GM21528 (cell line): ENCODE data around the gene EXOC3L2.

Source experiments
- ATAC-seq: cut with Tn5 transposase; IDR thresholded peaks from one replicate; pipeline ENCODE4 v1.9.1; 2021; ENCODE audit warnings: mild to moderate bottlenecking, moderate library complexity; ENCODE audit not compliant: unreplicated experiment, low FRiP score

EXOC3L2 gene

DNA sequence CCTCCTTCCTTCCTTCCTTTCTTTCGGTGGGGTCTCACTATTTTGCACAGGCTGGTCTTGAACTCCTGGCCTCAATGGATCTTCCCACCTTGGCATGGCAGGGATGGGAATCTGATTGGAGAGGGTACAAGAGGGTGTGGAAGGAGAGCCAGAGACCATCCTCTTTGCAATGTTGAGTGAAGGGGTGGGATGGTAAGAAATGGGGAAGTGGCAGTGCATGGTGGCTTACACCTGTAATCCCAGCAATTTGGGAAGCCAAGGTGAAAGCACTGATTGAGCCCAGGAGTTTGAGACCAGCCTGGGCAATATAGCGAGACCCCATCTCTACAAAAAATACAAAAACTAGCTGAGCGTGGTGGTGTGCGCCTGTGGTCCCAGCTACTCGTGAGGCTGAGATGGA lies 61.1 kb downstream of the EXOC3L2 start:
- ATAC-seq: no peak

DNA sequence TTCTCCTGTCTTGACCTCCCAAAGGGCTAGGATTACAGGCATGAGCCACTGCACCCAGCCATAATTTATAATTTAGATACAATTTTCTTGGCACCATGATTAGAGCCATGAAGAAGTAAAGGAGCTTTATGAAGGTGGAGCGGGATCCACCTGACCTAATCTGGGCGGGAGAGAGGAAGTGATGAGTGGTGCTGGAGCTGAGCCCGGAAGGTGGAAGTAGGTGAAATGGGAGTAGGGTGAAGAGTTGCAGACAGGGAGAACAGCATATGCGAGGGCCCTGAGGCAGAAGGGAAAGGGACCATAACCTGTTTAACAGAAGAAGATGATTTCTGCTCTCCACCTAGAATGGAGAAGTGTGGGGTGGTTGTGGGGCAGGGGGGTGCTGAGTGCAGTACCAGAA lies 62.4 kb downstream of the EXOC3L2 start:
- no peak for ATAC-seq

DNA sequence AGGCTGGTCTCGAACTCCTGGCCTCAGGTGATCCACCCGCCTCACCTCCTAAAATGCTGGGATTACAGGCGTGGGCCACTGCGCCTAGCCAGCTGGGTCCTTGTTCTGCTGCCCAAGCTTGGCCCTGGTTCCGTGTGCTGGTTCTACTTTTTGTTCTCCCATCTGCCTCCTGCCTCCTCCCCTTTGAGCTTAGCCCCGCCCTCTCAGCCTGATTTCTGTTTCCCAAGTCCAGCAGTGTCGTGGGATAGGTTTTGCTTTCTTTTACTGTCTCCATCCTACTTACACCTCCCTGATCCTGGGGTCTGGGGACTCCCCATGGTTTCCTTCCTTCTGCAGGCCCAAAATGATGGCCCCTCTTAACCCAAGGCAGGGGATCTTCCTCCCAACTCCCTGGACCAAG lies 64.3 kb downstream of the EXOC3L2 start:
- ATAC-seq: no peak

DNA sequence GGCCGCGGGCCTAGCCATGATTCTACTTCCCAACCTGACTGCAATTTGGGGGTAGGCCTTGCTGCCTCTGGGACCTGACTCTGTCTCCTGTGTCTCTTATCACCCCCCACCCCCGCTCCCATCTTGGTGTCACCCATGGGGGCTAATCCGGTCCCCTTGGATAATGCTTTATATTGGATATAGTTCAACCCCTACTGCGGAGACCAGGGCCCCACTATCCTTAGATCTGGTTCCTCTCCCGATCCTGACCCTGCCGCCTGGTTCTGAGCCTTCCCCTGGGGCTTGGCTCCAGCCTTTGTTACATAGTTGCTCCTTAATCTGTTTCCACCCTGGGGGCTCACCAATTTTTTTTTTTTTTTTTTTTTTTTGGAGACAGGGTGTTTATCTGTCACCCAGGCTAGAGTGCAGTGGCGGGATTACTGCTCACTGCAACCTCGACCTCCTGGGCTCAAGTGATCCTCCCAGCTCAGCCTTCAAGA lies 65.3 kb downstream of the EXOC3L2 start:
- ATAC-seq: no peak

DNA sequence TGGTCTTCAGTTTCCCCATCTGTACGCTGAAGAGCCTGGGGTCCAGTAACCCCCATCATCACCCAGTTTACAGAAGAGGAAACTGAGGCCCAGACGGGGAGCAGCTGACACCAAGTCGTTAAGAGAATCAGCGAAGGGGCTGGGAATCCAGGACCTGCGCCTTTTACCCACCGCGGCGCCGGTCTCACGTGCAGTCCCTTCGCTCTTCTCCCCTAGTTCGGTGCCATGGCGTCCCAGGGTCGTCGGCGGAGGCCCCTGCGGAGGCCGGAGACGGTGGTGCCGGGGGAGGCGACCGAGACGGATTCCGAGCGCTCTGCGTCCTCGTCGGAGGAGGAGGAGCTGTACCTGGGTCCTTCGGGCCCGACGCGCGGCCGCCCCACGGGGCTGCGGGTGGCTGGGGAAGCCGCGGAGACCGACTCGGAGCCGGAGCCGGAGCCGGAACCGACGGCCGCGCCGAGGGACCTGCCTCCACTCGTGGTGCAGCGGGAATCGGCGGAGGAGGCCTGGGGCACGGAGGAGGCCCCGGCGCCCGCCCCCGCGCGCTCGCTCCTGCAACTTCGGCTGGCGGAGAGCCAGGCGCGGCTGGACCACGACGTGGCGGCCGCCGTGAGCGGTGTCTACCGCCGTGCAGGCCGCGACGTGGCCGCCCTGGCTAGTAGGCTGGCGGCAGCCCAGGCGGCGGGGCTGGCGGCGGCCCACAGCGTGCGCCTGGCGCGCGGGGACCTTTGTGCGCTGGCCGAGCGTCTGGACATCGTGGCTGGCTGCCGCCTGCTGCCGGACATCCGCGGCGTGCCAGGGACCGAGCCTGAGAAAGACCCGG lies 65.9 kb downstream of the EXOC3L2 start:
- ATAC-seq: no peak

DNA sequence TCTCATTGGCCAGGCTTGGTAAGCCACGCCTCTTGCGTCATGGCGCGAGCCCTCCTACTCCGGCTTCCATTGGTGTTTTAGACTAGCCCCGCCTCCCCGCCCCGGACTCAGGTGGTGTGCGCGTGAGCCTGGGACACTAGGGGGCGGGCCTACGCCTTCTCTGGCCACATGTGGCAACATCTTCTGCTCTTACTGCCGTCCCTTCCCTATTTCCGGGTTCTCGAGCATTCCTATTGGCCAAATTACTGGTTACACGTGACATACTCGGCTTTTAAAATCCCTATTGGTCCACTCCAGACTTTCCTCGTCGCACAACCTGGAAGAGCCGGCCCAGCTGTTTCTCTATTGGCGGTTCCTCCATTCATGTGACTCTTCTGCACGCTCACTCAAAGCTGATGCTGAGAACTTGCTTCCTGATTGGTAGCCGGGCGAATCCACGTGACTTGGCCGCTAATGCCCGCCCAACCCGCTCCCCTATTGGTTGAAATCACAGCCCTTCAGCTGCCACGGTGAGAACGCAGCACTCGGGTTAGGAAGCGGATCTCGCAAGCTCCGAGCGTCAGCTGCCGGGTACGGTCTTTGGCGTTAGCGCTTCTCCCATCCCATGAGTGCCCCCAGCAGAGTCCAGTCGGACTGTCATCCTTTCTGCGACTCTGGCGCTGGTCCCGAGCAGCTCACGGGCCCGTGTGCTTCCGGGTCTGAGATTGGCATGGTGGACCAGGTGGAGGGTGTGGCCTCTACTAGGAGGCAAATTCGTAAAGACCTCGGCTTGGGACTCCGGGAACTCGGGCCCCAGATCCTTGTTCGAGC lies 66.7 kb downstream of the EXOC3L2 start, which contains the start of gene BLOC1S3:
Gene BLOC1S3, plus strand, starts transcription at position 523 of the 810 bp plus-strand sequence. CDS start 513 bp downstream, outside the sequence.
- ATAC-seq: peak; percentile 83

DNA sequence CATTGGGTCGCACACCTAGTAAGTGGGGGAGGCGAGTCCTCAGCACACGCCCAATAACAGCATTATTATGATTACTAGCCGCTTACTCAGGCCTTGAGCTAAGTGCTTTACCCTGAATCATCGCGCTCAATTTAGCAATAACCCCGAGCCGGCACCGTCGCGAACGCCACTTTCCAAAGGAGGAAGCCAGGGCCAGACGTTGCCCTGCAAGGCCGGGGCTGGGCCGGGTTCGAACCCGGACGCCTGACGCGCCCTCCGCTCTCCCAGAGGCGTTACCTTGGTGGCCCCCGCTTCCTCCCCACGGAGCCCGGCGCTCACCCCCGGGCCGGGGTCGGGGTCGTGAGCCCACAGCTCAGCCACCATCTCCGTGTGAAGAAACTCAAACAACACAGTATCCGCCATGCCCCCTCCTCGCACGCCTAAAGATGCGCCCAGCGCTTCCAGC lies 67.4 kb downstream of the EXOC3L2 start, which contains the start of gene TRAPPC6A:
Gene TRAPPC6A, minus strand, starts transcription at position 421 of the 445 bp plus-strand sequence. Its CDS starts 19 bp downstream, at position 402.
- ATAC-seq: no peak

DNA sequence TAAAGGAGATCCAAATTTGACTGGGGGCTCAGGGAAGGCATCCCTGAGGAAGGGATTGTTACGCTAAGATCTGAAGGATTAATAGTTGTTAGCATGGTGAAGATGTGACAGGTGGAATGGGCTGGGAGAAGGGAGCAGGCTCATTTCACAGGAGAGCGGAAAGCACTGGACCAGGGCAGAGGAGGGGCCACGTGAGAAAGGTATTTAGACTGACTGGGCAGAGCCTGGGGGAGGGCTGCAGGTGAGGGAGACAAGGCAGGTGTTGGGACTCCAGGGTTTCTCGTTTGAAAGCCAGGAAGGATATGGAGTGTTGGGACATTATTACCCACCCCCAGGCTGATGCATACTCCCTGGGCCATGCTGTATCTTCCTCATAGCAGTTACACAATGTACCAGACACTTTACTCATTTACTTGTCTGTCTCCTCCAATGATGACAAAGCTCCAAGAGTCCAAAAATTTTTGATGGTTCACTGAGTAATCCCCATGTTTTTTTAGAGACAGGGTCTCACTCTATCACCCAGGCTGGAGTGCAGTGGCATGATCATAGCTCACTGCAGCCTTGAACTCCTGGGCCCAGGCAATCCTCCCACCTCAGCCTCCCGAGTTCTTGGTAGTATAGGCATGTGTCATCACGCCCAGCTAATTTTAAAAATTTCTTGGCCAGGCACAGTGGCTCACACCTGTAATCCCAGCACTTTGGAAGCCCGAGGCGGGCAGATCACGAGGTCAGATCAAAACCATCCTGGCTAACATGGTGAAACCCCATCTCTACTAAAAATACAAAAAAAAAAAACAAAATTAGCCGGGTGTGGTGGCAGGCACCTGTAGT lies 69.5 kb downstream of the EXOC3L2 start:
- ATAC-seq: no peak

DNA sequence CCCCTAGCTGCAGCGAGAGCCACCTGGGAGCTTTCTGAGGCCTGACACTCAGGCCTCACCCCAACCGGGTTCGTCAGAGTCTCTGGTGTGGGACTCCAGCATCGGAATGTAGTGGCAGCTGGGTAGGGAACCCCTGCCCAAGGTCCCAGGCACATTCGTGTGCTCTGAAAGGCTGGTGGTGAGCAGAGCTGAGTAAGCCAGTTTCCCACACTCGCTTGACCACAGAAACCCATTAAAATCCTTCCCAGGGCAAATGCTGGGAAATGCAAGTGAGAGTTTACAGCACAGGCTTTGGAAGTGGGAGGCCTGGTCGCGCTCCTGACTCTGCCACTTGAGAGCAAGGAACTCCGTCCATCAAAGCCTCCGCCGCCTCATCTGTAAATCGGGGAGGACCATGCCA lies 71.4 kb downstream of the EXOC3L2 start:
- no peak for ATAC-seq

DNA sequence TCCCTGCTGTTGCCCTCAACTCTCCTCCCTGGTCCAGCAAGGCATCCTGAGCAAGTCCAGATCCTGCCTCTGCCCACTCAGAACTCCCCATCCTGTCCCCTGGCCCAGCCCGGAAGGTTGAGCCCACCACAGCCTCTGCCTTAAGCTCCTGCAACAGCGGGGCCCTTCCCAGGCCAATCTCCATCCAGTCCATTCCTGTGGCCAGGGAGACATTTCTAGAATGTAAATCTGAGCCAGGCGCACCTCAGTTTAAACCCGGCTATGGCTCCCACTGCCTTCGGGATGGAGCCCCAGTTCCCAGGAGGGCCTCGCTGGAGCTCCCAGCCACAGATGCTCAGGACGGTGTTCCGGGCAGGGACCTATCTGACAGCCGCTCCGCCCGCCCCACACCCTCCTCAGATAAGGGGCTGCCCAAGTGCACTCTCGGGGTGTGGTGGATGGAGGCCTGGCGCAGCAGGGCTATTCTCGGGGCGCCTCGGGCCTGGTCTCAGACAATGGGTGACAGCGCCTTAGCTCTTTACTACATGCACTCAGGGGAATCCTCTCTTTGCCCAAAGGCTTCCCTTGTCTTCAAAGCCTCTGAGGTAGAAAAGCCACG lies 72.5 kb downstream of the EXOC3L2 start:
- no peak for ATAC-seq

DNA sequence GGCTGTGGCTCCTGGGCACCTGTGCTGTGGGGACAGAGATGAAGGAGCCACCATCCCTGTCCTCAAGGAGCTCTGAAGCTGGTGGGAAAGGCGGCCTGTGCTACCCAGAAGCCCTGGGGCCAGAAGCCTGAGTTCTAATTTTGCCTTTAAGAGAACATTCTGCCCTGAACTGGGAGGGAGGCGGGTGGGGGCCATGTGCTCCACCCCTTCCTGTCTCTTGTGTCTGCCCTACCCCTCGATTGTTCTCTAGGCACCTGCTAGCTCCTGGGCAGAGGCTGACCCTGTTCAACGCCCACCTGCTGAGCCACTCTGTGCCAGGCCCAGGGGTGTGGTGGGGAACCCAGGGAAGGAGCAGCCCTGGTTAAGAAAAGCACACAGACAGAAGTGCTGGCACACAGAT lies 73.0 kb downstream of the EXOC3L2 start:
- ATAC-seq: no peak

DNA sequence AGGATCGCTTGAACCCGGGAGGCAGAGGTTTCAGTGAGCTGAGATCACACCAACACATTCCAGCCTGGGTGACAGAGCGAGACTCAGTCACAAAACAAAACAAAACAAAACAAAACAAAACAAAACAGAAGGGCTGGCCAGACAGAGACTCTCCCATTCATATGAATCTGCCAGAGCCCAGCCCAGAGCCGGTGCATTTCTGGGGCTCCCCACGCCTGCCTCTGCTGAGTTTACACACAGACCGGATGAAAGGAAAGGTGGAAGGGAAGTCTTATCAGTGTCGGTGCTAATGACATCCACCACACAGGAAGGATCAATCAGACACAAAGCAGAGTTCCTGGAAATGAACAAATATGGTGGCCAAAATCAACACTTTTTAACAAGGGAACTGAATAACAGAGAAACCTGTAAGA lies 74.0 kb downstream of the EXOC3L2 start:
- no peak for ATAC-seq

DNA sequence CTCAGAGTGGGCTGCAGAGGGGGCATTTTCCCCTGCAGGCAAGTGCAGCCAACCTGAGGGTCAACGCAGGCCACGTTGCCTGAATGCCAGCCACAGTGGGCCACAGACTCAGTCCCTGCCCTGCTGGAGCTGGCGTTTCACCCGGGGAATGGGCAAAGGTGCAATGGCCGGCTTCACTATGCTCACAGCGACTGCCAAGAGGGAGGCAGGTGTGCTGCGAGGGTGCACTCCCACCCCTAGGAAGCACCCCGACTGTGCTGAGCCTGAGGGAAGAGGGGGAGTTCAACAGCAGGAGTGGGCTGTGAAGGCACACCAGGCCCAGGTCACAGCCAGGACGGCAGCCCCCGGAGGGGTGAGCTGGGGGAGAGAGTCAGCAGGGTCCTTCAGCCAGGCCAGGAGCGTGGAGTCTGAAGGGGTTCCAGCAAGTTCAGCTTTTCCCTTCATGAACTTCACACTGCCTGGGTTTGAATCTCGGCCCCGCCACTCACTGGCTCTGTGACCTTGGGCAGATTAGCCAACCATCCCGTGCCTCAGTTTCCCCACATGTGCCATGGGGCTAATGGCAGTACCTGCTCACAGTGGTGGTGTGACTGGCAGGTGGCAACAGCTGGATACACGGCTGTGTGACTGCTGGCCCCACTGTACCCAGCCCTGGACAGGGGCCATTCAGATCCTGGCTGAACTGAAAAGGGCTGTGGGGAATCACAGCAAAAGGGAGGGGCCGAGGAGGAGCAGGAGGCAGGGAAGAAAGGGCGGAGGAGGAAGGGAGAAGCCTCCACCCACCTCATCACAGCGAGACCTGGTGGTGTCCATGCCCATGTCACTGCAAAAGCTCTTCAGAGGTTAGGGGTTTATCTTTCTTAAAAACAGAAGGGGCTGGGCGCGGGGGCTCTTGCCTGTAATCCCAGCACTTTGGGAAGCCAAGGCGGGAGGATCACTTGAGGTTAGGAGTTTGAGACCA lies 74.8 kb downstream of the EXOC3L2 start:
- no peak for ATAC-seq

DNA sequence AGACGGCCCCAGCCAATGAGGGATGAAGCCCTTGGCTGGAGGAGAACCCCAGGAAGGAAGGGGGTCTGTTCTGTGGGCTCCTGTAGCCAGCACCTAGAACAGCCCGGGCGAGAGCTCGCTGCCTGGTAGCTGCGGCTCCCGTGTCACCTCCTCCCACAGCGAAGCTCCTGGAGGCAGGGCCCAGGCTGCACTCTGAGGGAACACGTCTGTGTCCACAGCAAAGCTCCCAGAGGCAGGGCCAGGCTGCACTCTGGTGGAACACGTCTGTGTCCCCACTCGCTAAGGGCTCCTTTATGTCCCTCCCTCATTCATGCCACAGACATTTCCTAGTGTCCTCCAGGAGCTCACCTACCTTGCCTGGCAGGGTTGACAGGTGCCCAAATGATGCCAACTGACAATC lies 75.6 kb downstream of the EXOC3L2 start:
- ATAC-seq: no peak

DNA sequence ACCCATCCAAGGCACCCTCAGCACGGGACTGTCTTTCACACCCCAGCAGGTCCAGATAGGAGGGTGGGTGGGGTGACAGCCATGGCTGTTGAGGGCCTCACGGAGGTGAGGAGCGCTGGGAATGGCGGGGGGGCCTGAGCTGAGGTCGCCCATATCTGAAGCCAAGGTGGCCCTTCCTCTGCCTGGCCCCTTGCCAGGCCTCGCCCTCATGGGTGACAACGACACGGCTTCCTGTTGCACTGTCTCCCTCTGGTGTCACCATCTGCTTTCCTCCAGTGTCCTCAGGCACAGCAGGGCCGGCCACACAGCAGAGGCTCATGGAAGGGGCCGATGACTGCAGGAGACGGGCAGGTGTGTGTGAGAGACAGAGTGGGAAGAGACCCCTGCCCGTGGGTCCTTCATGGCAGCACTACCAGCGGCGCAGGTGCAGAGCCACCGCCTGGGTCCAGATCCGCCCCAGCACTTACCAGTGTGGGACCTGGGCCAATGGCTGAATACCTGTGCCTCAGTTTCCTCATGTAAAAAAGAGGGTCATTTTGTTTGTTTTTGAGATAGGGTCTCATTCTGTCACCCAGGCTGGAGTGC lies 76.3 kb downstream of the EXOC3L2 start:
- ATAC-seq: no peak

DNA sequence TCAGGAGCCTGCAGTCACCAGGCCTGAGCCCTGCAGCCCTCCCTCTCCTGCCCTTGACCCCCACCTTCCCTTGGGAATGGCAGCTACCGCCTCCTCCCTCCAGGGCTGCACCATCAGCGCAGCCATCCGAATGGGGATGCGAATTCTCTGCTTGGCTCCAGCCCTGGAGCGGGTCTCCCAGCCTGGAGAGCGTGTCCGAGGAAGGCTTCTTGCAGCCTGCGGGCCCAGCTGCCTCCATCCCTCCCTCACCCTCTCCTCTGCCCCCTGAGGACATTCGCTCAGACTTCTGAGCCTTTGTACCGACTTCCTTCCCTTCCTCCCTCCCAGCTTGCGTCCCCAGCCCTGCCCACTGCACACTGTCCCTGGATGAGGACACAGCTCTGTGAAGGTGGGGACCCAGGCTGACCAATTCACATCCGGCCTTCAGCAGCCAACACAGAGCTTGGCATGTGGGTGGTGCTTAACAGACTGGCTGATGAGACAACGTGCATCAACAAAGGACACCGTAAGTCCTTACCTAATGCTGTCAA lies 78.4 kb downstream of the EXOC3L2 start:
- ATAC-seq: no peak

DNA sequence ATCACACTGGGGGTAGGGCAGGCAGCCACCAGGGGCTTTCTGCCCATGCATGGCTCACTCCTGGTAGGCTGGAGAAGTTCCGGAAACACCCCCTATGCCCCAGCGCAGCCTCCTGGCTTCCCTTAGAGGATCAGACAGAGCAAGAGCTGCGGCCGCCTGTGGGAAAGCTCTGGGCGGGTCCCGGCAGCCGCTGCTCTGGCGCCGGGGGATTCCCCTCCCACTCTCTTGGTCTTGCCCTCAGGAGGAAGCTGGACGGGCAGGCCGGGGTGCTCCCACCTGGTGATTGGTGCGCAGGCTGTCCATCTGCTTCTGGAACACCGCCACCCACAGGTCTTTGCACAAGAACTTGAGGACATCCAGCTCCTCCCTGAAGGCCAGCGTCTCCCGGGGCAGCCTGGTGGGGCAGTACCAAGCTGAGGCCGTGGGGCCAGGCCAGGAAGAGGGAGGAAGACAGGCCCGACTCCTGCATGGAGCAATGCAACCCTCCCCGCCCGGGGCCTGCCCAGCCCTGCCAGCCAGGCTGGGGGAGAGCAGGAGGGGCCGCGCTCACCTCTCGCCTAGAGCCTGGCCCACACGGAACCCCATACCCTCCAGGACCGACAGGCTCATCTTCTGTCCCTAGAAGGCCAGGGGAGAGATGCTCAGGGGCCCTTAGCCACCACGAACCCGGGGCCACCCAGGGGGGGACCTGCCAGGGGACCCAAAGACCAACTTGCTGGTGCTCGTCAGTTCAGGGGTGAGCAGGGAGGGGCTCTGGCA lies 80.5 kb downstream of the EXOC3L2 start:
- peak; percentile 45 for ATAC-seq
